ENCODE results near the gene SUMO4. TPM values are rescaled to one million over a fixed set of nuclear protein-coding genes. Genes with fewer than 3 reads are reported as not detected.

The SUMO4 gene
- total RNA-seq, 2 donors from 2014 or later: 1.4 to 1.5 TPM

GRCh38 chr6:149422581-149422980, 22.5 kb downstream of the SUMO4 start:
- intact Hi-C loops (cut with DNase I): no loop called here

DNA sequence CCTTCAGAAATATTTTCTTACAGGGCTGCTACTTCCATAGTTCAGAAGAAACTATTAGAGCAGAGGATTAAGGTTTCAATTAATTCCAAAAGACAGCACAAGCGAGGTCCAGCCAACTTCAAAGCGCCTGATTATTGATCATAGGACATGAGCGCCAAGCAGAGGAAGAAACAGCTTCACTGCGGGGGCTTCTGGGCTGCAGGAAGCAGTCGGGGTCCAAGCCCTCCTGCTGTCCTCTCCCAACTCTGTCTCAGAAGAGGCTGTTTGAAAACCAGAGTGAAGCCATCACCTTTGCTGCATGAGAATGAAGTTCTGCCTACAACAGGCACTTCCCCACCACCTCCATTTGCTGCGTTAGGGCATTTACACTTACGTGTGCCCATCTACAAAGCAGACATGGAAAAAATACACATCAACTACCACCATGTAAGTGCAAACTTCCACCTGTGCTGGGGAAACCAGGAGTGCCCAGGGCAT, 23.9 kb downstream of the SUMO4 start:
- Histone ChIP-seq H3K4me3 (no peak overlapping the region), H3K27me3 (no peaks in the 10 kb centered on the region)
- intact Hi-C loops (cut with DNase I): no loop called here

More at GRCh38 chr6:149422581-149422980, 22.5 kb downstream of the SUMO4 start:
- no peak overlapping the region for H3K9ac ChIP-seq (ENCODE audit: low read depth in 2 of 2, low read length in 2 of 2)
- H3K4me3 ChIP-seq: no peak overlapping the region
- TF ChIP-seq, protein P1, sequence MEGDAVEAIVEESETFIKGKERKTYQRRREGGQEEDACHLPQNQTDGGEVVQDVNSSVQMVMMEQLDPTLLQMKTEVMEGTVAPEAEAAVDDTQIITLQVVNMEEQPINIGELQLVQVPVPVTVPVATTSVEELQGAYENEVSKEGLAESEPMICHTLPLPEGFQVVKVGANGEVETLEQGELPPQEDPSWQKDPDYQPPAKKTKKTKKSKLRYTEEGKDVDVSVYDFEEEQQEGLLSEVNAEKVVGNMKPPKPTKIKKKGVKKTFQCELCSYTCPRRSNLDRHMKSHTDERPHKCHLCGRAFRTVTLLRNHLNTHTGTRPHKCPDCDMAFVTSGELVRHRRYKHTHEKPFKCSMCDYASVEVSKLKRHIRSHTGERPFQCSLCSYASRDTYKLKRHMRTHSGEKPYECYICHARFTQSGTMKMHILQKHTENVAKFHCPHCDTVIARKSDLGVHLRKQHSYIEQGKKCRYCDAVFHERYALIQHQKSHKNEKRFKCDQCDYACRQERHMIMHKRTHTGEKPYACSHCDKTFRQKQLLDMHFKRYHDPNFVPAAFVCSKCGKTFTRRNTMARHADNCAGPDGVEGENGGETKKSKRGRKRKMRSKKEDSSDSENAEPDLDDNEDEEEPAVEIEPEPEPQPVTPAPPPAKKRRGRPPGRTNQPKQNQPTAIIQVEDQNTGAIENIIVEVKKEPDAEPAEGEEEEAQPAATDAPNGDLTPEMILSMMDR (IDR thresholded peaks at IDR 0.05): no peak
- H3K9me3 ChIP-seq: no peaks in the 10 kb centered on the region
- H3K36me3 ChIP-seq: no peaks in the 10 kb centered on the region
- H3K4me1 ChIP-seq: no peaks in the 10 kb centered on the region
- DNase-seq: no peak
- H3K27ac ChIP-seq: no peak overlapping the region
- H3K27me3 ChIP-seq: no peaks in the 10 kb centered on the region

DNA sequence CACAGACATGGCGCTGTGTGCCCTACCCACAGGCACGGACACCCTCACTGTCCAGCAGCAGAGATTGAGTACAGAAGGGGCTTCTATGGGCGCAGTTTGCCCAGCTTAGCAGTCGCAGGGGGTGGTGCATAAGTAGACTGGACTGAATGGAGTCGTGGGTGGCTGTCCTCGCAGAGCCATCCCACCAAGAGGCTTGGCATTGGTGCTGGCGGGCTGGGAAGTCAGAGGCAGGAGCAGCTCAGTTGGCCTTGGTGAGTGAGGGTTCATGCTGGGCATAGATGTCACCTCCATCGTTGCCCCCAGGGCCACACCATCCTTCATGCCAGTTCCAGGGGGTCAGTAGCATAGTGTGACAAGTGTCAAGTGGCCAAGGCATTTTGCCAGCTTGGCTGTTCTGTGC, 25.2 kb downstream of the SUMO4 start:
- H3K27me3 ChIP-seq: no peaks in the 10 kb centered on the region
- H3K4me3 ChIP-seq: no peak overlapping the region
- DNase-seq: no peak
- H3K9me3 ChIP-seq: no peaks in the 10 kb centered on the region
- TF ChIP-seq, protein P1 (IDR thresholded peaks at IDR 0.05): no peak
- no peaks in the 10 kb centered on the region for H3K36me3 ChIP-seq
- no peak overlapping the region for H3K9ac ChIP-seq (ENCODE audit: low read depth in 2 of 2, low read length in 2 of 2)
- intact Hi-C loops (cut with DNase I): loop anchor here (5.0 kb wide), 1 partner anchor 233 kb away; no protein-coding TSS in a partner anchor
- H3K27ac ChIP-seq: no peak overlapping the region
- no peaks in the 10 kb centered on the region for H3K4me1 ChIP-seq

More for the DNA sequence above, 23.9 kb downstream of the SUMO4 start:
- Histone ChIP-seq H3K4me1 (no peaks in the 10 kb centered on the region), H3K9ac (ENCODE audit: low read depth in 2 of 2, low read length in 2 of 2) (no peak overlapping the region), H3K27ac (no peak overlapping the region), H3K36me3 (no peaks in the 10 kb centered on the region), H3K9me3 (no peaks in the 10 kb centered on the region)
- TF ChIP-seq, protein P1 (IDR thresholded peaks at IDR 0.05): no peak
- DNase-seq: no peak

DNA sequence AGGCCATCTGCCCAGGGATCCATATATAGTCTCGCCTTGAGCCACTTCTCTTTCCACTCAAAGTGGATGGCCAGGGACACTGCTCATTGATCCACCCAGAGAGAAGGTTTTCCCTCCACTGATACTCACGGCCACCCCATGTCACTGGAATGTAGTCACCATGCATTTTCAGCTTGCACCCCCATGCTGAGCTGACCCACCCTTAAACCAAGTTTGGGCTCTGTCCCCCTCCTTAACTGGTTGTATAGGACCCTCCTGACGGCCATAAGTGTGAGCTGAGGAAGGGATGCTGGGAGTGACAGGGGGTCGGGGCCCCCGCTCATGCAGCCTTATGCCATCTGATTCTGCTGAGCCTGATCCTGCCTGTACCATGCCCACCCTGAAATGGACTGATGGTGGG, 25.7 kb downstream of the SUMO4 start:
- TF ChIP-seq, protein P1 (IDR thresholded peaks at IDR 0.05): no peak
- Histone ChIP-seq H3K27ac (no peak overlapping the region), H3K4me1 (no peaks in the 10 kb centered on the region), H3K9ac (ENCODE audit: low read depth in 2 of 2, low read length in 2 of 2) (no peak overlapping the region), H3K4me3 (no peak overlapping the region), H3K9me3 (no peaks in the 10 kb centered on the region), H3K27me3 (no peaks in the 10 kb centered on the region), H3K36me3 (no peaks in the 10 kb centered on the region)
- intact Hi-C loops (cut with DNase I): loop anchor here (5.0 kb wide), 1 partner anchor 233 kb away; no protein-coding TSS in a partner anchor
- no peak for DNase-seq

GRCh38 chr6:149428606-149429005, 28.5 kb downstream of the SUMO4 start:
- DNase-seq: no peak
- Histone ChIP-seq H3K9ac (ENCODE audit: low read depth in 2 of 2, low read length in 2 of 2) (no peak overlapping the region), H3K4me3 (no peak overlapping the region), H3K4me1 (no peaks in the 10 kb centered on the region), H3K9me3 (no peaks in the 10 kb centered on the region), H3K27ac (no peak overlapping the region), H3K27me3 (no peaks in the 10 kb centered on the region), H3K36me3 (no peaks in the 10 kb centered on the region)
- TF ChIP-seq, protein P1 (IDR thresholded peaks at IDR 0.05): no peak
- intact Hi-C loops (cut with DNase I): loop anchor here (5.0 kb wide), 1 partner anchor 236 kb away; no protein-coding TSS in a partner anchor
